ENCODE data around the gene LMX1A.

The LMX1A gene

DNA sequence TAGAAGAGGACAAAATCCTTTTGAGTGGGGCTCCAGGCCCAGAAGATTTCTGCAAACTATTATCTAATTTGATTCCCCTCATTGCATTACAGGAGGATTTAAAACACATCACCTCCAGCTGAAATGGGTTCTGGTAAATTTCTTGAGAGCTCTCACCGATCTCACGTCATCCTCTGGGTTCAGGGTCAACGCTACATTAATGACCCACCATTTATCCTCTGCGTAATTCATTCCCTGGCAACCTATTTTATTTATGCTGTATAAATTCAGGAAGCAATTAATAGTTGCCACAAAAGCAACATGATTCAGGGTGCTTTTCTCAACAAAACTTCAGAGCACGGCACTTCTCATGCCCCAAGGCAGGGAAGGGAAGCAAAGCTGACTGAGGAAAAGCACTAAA, 38.9 kb downstream of the LMX1A start:
- DNase-seq = no peak

GRCh38 chr1:165316153-165316772, 40.3 kb downstream of the LMX1A start:
- no peak for DNase-seq

DNA sequence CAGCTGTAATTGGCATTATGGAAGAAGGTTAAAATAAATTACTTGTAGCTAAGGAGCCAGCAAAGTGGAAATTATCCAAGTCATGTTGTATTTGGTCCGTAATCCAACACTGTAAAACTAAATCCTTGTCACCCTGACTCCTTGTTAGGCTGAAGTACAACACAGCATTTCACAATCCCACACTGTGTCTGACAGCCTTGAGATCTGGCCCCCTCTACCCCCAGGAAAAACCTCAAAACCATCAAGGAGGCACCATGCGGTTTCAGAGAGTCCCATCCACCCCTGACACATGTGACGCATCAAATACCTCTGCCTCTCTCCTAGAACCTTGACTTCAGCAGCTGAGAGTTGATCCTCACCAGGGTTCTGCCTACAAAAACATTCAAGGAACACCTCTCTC, 41.0 kb downstream of the LMX1A start:
- DNase-seq = no peak

- DNase-seq = no peak
These were observed 42.6 kb downstream of the LMX1A start for GRCh38 chr1:165313903-165314302.

GRCh38 chr1:165312591-165312990, 43.9 kb downstream of the LMX1A start:
- no peak for DNase-seq

GRCh38 chr1:165306543-165307434, 49.7 kb downstream of the LMX1A start:
- no peak for DNase-seq

- no peak for DNase-seq
These were observed 53.1 kb downstream of the LMX1A start for GRCh38 chr1:165303386-165303785.

GRCh38 chr1:165300400-165300903, 56.1 kb downstream of the LMX1A start:
- no peak for DNase-seq

- no peak for DNase-seq
These were observed 58.2 kb downstream of the LMX1A start for GRCh38 chr1:165298203-165298820.

- DNase-seq = no peak
These were observed 60.3 kb downstream of the LMX1A start for GRCh38 chr1:165296205-165296604.

DNA sequence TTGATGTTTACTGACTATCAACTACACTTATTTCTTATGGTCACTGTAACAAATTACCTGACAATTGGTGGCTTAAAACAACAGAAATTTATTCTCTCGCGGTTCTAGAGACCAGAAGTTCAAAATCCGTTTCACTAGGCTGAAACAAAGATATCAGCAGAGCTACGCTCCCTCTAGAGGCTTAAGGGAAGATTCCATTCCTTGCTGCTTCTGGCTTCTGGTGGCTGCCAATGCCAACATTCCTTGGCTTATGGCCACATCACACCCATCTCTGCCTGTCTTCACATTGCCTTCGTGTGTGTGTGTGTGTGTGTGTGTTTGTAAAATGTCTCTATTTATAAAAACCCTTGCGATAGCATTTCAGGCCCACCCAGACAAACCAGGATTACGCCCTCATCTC, 66.4 kb downstream of the LMX1A start:
- no peak for DNase-seq

DNA sequence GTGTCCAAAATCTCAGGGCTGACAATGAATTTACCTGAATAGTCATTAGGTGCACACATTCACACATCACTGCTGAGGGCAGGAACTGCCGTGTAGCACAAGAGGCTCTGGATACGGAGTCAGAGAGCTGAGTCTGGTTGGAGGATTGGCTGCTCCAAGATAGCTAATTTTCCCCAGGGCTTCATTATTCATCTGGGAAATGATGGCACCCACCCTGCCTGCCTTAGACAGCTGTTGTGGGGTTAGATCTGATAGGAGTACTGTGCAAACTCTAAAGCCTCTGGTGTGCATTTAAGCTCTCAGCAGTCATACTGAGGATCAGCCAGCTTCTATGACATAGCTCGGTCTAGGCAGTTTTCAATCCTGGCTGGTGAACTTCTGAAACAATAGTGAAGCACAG, 67.0 kb downstream of the LMX1A start:
- no peak for DNase-seq

GRCh38 chr1:165288350-165289120, 68.0 kb downstream of the LMX1A start:
- DNase-seq = peak; percentile 66

DNA sequence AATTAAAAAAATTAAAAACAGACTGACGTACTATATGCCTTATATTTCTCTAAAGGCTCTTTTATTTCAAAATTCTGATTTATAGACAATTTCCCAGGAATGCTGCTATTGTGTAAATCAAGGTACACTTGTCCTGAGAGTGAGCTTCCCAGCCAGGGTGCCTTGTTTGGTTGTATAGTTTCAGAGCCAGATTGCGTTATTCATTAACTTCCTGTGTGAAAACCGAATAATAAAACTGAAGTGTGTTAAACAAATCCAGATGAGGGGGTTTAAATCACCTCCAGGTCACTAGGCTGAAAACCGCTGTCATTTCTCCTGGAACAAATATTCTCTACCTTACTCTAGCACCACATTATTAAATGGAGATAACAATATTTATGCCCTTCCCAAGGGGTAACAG, 68.7 kb downstream of the LMX1A start:
- no peak for DNase-seq

DNA sequence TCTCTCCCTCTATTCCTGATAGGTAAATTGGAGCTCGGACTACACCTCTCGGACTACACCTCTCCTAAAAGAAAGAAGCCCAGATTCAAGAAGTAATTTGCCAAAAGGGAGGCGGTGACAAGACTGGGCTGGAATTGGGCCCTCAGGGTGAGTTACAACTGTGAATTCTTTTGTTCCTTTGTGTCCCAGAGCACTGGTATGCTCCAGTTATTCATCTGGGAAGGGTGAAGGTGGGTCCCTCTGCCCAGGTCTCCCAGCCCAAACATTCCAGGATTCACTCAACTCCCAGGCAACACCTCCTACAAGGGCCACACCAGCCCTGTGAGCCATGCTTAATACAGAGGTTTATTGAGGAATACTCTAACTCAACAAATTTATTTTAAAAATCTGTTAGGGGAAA, 69.2 kb downstream of the LMX1A start:
- DNase-seq = no peak

- no peak for DNase-seq
These were observed 72.1 kb downstream of the LMX1A start for GRCh38 chr1:165284454-165284853.

DNA sequence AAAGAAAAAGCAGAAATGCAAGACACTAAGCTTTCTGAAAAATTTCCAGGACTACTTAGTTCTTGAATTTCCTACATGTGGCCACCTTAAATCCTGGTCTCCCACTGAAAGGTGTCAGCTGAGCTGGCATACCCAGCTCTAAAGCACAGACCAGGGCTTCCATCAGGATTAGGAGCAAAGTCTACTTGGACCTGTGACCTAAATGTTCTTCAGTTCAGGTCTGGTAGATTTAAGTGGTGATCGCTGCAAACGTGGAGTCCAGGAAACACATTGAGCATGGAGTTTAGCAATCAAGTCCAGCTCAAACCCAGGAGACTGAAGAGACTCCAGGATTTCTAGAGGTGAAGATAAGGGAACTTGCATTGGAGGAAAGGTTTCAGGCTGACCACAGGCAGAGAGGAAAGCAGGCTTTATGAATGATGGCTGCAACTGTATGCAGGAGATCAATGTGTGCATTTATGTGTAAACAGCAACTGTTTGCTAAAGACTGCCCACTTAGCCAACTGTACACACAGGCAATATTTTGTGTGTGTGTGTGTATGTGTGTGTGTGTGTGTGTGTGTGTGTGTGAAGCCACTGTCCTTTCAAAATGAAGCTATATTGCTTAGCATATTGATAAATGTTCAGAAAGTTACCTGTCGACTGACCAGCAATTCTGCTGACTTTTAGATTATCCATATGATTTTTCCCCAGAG, 75.2 kb downstream of the LMX1A start:
- DNase-seq = no peak

DNA sequence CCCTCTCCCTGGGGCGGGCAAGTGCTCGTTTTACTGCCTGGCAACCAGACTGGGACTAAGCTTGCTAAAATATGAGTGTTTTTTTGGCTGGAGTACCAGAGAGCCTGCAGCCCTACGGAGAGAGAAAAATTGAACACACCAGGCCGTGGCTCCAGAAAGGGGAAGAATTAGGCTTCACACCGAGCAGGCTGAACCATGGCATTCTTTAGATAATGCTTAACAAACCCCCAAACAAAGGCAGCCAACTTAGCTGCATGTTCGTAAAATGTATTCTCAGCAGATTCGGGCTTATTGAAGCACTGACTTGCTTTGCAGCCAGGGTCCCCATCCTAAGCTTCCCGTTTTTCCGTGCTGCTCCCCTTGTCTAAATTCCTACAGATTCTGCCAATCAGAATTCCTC, 76.6 kb downstream of the LMX1A start:
- no peak for DNase-seq

- DNase-seq = no peak
These were observed 80.2 kb downstream of the LMX1A start for GRCh38 chr1:165276314-165276713.

DNA sequence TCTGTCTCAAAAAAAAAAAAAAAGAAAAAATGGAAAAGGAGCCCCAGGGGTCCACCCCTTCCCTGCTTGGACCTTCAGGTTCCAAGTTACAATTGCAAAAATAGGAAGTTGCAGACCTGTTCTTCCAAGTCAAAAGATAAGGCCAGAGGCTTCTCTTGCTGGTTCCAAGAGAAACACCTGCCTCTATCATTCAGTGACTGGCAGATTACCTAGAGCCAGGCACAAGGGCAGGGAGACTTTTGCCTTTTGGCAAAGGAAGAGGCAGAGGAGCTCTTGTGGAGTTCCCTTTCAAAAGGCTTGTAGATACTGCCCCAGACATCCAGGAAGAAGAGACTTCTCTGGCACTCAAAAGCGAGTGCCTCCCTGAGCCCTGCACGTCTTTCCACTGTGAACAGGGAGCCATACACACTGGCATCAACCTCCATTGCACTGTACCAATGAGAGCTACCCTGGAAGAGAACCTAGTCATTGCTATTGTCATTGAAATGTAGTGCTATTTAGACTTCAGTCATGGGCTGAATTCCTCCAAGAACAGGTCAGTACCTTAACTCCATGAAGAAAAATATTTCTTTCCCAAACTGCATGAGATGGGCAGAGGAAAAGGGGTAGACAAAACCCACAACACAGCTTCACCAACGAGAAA, 91.2 kb downstream of the LMX1A start:
- DNase-seq = no peak

DNA sequence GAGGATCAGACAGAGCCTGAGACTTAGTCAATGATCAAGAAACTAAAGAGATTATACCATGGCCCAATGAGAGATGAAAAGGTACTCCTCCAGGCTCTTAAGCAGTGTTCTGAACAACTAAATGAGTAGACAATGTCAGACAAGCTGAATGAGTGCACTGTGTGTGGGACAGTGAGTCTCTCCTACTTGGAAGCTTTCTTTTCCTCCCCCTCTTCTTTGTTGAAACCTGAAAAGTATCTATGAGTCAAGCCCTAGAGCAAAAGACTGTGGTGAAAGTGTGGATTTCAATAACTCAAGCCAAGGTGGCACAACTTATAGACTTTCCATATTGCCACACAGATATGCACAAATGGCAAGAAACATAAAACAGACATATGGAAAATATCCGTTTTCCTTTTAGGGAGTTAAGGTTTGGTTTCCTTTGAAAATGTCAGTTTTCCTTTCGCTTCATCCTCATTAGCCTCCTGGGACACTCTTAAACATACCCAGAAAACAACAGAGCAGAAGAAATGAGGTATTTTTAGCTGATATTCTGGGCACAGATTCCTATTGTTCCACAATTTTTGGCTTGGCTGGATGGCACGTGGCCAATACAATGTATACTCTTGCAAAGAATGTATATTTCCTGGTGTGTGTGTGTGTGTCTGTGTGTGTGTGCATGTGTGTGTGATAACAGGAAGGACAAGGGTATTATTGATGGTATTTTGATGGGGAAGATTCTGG, 96.6 kb downstream of the LMX1A start:
- no peak for DNase-seq

Measured in NCI-H187 treated with DMSO at 0.1 percent for 48 hours (cell line).